Hippocampal formation (tissue), 2 donors: ENCODE measurements around the gene OR5AN1.
"Not testable (repeated sequence)": the region's sequence is repeated elsewhere in the genome, so short reads cannot be mapped to it uniquely, and the experiment has no call there.

Source experiments
- DNase-seq, 2 donors: peaks; one replicate each; lab custom pipeline; 2025; lab: John Stamatoyannopoulos, UW

Gene OR5AN1, protein sequence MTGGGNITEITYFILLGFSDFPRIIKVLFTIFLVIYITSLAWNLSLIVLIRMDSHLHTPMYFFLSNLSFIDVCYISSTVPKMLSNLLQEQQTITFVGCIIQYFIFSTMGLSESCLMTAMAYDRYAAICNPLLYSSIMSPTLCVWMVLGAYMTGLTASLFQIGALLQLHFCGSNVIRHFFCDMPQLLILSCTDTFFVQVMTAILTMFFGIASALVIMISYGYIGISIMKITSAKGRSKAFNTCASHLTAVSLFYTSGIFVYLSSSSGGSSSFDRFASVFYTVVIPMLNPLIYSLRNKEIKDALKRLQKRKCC

GRCh38 chr11:59358595-59358994 lies at the start of gene OR5AN1:
TSS of gene OR5AN1 (plus strand) at chr11:59358895. CDS start at chr11:59364459, 5,564 bp downstream.
- no peak for DNase-seq

DNA sequence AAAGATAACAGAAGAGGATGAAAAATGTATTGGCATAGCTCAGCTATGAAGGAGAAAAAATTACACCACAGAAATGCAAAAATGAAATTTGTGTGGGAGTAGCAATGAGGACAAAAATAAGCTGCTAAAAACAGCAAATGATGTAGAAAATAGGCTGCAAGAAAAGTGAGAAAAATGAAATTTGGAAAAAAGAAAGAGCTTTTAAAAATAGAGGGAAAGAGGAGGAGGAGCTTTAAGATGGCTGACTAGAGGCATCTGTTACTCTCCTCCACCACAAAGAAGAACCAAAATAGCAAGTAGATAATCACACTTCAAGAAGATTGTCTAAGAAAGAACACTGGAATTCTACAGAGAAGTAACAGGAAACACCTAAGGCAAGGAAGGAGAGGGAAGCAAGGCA lies 23.7 kb upstream of the OR5AN1 start:
- DNase-seq, result no peak

DNA sequence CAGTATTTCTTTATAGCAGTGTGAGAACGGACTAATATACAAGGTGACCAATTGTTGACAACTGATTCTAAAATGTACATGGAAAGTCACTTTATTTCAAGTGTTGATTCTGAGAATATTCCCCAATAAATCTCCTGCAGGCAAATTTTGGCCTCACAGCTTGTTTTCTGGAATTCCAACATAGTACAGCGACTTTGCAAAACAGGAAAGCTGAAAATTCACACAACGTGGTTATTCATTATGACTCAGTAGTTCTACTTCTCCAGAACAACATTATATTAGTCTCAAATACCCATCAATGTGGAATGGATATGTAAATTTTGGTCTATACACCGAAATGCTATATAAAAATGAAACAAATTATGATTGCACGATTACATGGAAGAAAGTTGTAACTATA lies 22.5 kb upstream of the OR5AN1 start:
- DNase-seq, result no peak

GRCh38 chr11:59336931-59337330 lies 21.8 kb upstream of the OR5AN1 start:
- no peak for DNase-seq

- DNase-seq, result not testable (repeated sequence)
Measured at GRCh38 chr11:59349657-59350056, 9.0 kb upstream of the OR5AN1 start.

- DNase-seq, result no peak
Measured at GRCh38 chr11:59355226-59355625, 3.5 kb upstream of the OR5AN1 start.

DNA sequence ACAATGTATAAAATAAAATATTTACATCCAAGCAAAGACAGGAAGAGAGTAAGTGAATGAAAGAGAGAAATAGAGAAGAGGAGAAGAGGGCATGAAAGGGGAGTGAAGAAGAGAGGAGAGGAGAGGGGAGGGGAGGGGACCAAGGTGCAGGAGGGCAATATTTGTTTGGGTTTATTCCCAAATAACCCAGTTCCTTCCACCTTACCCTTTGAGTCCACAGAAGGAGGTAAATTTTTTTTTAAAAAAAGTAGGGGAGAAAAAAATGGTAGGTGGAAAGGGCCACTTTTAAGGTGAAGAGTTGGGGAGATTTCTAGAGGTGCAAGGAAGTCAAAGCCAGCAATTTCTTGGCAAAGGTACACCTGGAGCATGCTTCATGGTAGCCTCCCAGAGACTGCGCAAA lies 2.1 kb upstream of the OR5AN1 start:
- DNase-seq, result no peak

GRCh38 chr11:59358020-59358419 lies 675 bp upstream of the OR5AN1 start:
- no peak for DNase-seq

DNA sequence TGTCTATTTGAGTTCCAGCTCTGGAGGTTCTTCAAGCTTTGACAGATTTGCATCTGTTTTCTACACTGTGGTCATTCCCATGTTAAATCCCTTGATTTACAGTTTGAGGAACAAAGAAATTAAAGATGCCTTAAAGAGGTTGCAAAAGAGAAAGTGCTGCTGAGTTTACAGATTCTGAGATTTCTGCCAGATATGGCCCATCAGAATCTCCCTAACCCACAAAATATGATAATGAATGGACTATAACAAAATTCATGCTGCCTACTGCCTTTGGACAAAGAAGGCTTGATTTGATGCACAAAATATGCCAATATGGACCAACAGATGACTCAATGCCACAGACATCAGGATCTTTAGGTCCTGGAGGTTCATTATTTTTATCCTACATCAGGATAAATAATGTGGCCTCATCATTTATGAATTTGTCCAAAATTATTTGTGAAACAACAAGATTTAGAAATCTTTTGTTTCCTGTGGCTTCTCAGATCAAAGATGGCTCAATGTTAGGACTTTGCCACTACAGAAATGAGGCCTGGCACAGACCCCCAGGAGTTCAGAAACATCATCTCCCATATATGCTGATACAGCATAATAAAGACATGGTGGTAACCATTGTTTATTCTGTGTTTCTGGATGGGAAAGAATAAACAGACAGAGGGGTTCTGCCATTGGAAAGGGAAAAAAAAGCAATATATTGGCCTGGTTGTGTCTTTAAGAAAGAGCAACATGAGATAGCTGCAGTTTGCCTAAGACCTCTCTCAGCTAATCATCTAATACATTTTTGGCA lies 6.7 kb downstream of the OR5AN1 start:
- DNase-seq, result no peak

DNA sequence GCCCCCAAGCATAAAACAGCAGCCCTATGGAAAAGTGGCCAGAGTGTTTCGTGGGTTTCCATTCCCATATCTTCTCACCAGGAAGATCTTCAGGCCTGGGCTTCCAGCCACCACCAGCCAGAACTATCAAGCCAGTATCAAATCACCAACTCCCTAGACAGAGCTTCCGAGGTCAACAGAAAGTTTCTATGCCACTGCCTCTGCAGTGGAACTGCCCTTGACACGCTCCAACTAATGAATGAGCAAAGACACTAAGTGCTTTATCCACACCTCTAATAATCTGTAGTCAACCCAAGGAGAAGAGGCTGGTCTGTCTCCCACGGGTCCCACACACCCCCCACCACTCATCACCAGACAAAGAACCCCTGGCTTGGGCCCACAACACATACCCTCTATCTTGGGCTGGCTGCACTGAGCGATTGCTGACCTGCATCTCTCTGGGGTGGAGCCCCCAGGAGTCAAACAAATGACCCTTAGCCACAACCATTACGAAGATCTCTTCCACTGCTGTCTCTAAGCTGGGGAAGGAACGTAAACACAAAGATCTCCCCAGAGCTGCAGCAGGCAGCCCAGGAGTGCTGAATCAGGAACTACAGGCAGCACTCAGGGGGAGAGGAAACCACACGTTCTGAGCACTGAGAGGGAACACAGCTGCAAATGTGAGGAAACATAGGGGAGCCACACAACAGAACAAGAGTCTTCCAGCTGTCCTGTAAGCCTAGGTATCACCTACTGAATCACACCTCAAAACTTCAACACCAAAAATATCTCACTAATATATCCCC lies 9.7 kb downstream of the OR5AN1 start:
- DNase-seq, result no peak

DNA sequence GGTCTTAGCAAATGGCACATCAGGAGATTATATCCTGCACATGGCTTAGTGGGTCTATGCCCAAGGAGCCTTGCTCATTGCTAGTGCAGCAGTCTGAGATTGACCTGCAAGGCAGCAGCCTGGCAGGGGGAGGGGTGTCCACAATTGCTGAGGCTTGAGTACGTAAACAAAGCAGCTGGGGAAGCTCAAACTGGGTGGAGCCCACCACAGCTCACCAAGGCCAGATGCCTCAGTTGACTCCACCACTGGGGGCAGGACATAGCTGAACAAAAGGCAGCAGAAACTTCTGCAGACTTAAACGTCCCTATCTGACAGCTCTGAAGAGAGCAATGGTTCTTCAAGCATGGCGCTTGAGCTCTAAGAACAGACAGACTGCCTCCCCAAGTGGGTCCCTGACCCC lies 13.6 kb downstream of the OR5AN1 start:
- DNase-seq, result not testable (repeated sequence)

- no peak for DNase-seq
Measured at GRCh38 chr11:59380263-59381059, 21.8 kb downstream of the OR5AN1 start.

GRCh38 chr11:59394186-59394585 lies 35.5 kb downstream of the OR5AN1 start:
- no peak for DNase-seq

DNA sequence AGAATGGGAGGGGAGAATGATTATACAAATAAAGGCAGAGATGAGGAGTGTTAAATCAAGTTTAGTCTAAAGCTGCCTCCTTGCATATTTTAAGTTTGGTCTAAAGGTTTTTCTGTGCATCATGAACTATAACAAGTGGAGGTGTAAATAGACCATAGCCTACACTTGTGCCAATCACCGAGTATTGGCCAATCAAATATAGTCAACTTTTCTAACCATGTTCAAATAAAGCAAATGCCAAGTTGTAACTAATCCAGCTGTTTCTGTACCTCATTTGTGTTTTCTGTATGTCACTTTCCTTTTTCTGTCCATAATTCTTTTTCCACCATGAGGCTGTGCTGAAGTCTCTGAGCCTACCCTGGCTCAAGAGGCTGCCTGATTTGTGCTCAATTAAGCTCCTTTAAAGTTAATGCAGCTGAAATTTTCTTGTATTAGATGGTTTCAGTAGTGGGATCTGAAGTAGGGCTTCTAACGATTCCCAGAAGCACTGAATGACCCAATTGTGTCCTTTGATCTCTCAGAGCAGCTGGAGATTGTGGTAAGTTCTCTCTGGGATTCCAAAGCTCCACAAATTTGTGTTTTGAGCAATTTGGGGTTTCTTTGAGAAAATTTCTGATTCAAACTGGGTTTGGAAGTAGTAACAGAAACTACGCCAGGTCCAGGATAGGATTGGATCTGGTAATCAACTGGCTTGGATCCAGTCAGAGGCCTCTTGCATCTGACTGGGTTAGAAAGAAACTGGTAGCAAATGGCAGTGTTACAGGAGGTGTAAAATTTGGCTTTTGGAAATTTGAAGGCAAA lies 42.0 kb downstream of the OR5AN1 start:
- no peak for DNase-seq

DNA sequence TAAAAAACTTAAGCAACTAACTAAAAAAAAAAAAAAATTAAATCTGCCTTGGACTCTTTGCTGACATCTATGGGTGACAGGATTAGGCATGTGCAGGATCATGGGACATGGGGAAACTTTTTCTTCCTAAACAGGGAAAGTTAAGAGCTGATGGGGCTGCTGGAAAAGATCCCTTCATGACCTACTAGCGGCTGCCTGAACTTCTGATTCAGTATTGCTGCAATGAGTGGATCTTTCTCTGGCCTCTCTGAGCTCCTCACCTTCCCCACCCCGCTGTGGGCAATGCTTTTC lies 42.5 kb downstream of the OR5AN1 start:
- no peak for DNase-seq

DNA sequence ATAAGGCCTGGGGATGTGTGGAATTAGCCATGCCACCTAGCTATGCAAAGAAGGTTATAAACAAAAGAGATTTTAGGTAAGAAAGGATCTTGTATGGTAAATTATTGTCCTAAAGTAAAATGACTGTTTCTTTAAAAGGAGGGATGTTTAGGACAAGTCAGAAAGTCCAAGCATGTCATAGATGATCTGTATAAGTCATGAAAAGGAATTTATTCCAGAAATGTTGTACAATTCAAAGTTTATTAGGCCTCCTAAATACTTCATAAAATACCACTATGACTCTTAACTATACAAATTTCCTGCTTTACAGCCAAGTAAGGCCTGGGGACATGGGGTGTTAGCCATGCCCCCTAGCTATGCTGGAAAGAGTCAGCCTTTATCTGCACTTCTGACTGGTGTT lies 44.9 kb downstream of the OR5AN1 start:
- no peak for DNase-seq

DNA sequence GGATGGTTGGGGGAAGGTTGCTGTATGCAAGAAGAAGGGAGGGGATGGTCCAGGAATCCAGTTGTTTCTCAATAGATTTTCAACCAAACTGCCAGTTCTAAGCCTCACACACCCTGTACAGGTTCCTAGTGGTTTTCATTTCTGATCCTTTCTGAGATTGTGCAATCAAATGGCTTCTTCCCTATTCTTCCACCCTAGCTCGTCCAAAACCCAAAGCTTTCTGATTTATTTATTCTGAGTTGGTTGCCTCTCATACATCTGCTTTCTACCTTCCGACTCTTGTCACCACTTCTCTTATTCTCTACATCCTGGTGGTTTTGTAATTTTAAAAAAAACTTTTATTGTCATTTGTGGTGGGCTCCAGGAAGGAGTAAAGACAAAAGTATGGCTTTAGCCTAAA lies 55.0 kb downstream of the OR5AN1 start:
- DNase-seq, result no peak

- DNase-seq, result no peak
Measured at GRCh38 chr11:59415111-59415510, 56.4 kb downstream of the OR5AN1 start.

- no peak for DNase-seq
Measured at GRCh38 chr11:59416613-59417012, 57.9 kb downstream of the OR5AN1 start.

GRCh38 chr11:59417023-59417422 lies 58.3 kb downstream of the OR5AN1 start:
- DNase-seq, result no peak

DNA sequence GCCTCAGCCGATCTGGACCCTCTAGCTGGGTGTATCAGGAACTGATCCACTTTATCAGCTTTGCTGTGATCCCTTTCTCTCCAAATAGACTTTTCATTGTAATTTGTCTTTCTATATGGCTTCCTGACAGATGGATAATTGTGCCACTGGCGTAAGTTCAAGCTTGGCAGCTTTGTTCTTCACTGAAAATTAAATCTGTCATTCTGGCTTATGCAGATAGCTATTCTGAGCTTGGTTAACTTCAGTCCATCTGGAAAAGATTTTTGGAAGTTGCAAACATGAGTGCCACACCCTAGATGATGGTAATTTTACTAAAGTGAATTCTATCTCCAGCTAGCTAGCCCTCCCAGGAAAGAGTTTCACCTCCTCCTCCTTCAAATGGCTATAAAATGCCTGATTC lies 59.5 kb downstream of the OR5AN1 start:
- peak in 1 of 2 donors; percentile 33 for DNase-seq
